Sigmoid colon (tissue), 4 donors: ENCODE data around the gene ERCC8.

Experiments
- EP300 ChIP-seq, 4 donors: sonication (generic); formaldehyde crosslinking; IDR thresholded peaks; one replicate each; pipeline ENCODE4 v1.6.1; 2017; ENCODE audit warnings: antibody characterized with exemption in 4 of 4
- POLR2A ChIP-seq, 2 donors: fragments of 450-650 bp; IDR thresholded peaks; one replicate each; pipeline ENCODE4 v1.6.1; 2016; ENCODE audit warnings: antibody characterized with exemption in 2 of 2, mild to moderate bottlenecking in 2 of 2, moderate library complexity in 2 of 2
- POLR2AphosphoS5 ChIP-seq, 4 donors: sonication (generic); formaldehyde crosslinking; IDR thresholded peaks; one replicate each; pipeline ENCODE4 v1.6.1; 2017; ENCODE audit warnings: antibody characterized with exemption in 4 of 4
- TF ChIP-seq, protein P1 (sequence below), 4 experiments: fragments of 450-650 bp in 3 of 4; fragments of 200-600 bp in 1 of 4; IDR thresholded peaks; one replicate each; pipeline ENCODE4 v1.5.1; 2016 to 2019; ENCODE audit warnings: antibody characterized with exemption in 4 of 4, mild to moderate bottlenecking in 3 of 4, moderate library complexity in 2 of 4

GRCh38 chr5:60978968-60979367 is 34.1 kb upstream of the ERCC8 start:
- TF ChIP-seq, protein P1, sequence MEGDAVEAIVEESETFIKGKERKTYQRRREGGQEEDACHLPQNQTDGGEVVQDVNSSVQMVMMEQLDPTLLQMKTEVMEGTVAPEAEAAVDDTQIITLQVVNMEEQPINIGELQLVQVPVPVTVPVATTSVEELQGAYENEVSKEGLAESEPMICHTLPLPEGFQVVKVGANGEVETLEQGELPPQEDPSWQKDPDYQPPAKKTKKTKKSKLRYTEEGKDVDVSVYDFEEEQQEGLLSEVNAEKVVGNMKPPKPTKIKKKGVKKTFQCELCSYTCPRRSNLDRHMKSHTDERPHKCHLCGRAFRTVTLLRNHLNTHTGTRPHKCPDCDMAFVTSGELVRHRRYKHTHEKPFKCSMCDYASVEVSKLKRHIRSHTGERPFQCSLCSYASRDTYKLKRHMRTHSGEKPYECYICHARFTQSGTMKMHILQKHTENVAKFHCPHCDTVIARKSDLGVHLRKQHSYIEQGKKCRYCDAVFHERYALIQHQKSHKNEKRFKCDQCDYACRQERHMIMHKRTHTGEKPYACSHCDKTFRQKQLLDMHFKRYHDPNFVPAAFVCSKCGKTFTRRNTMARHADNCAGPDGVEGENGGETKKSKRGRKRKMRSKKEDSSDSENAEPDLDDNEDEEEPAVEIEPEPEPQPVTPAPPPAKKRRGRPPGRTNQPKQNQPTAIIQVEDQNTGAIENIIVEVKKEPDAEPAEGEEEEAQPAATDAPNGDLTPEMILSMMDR (IDR thresholded peaks at IDR 0.05), result no peak
- TF ChIP-seq POLR2AphosphoS5 (IDR thresholded peaks at IDR 0.05), result no peak
- TF ChIP-seq POLR2A (IDR thresholded peaks at IDR 0.05), result no peak
- TF ChIP-seq EP300 (IDR thresholded peaks at IDR 0.05), result no peak
